Cardiac fibroblast (primary cell): ENCODE results near the gene IFIT1B.
A peak's percentile ranks its signal among the peaks of the same experiment; 100 is the strongest.

Experiments used
- DNase-seq, 2 donors: peaks; one replicate each; pipeline versions ENCODE4 v3.0.0 to v3.0.0-alpha.2; 2010; ENCODE audit warnings: low read depth in 2 of 2
- H3K4me3 ChIP-seq, 2 donors: replicated peaks in 1 of 2; 1 replicate in 1 of 2; 2 replicates in 1 of 2; pipeline ENCODE4 v1.5.1; 2011; ENCODE audit warnings: low read depth in 2 of 2, low read length in 2 of 2, mild to moderate bottlenecking in 2 of 2, moderate library complexity in 1 of 2
- CTCF ChIP-seq: IDR thresholded peaks from one replicate; pipeline ENCODE4 v1.5.1; 2011; ENCODE audit warnings: low read depth, mild to moderate bottlenecking, low read length, inconsistent platforms

IFIT1B gene

DNA sequence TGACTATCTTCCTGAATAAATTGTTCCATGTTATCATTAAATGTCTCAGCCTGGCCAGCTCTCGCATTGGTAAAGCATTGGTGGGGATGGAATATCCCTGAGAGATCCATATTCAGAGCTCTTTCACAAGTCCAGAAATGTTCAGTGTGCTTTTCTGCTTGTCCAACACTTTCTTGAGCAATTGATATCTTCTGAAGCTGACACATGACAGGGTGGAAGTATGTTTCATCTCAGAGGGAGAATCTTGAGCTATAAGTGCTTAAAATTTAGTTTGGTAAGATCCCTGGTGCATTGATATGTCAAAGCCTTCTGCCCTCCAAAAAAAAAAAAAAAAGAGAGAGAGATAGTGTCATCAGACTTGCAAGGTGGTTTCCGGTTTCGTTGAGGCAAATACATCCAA, 42.6 kb upstream of the IFIT1B start:
- TF ChIP-seq CTCF: no peak
- DNase-seq: no peak
- no peak overlapping the region for H3K4me3 ChIP-seq

- H3K4me3 ChIP-seq: no peak overlapping the region
- no peak for DNase-seq
Measured at GRCh38 chr10:89336241-89336640, 41.6 kb upstream of the IFIT1B start.

DNA sequence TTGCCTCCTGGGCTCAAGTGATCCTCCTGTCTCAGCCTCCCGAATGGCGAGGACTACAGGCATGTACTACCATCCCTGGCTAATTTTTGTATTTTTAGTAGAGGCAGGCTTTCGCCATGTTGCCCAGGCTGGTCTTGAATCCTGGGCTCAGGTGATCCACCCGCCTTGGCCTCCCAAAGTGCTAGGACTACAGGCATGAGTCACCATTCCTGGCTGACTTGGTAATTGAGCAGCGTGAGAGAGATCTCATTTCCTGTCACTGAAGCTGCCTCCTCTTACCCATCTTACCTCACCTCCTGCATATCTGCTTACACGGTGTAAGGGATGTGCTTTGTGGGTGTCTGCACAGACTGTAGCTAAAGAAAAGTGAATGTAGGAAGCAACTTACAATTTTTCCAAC, 40.4 kb upstream of the IFIT1B start:
- DNase-seq: peak; percentile 36 to 71

More at GRCh38 chr10:89336241-89336640, 41.6 kb upstream of the IFIT1B start:
- no peak for TF ChIP-seq CTCF

GRCh38 chr10:89338713-89339112, 39.1 kb upstream of the IFIT1B start:
- no peak for DNase-seq
- H3K4me3 ChIP-seq: no peak overlapping the region
- no peak for TF ChIP-seq CTCF

More for the DNA sequence above, 40.4 kb upstream of the IFIT1B start:
- no peak for TF ChIP-seq CTCF
- no peak overlapping the region for H3K4me3 ChIP-seq

- no peak overlapping the region for H3K4me3 ChIP-seq
- DNase-seq: no peak
- no peak for TF ChIP-seq CTCF
Measured at GRCh38 chr10:89339875-89340274, 38.0 kb upstream of the IFIT1B start.

- no peak for TF ChIP-seq CTCF
- DNase-seq: no peak
- no peak overlapping the region for H3K4me3 ChIP-seq
Measured at GRCh38 chr10:89341649-89342048, 36.2 kb upstream of the IFIT1B start.
